Fibroblast of lung (primary cell): ENCODE data around the gene AKT1.

Experiments
- EZH2 ChIP-seq: IDR thresholded peaks from 2 replicates; pipeline ENCODE4 v1.5.1; 2012; ENCODE audit warnings: low read length, control low read depth, mild to moderate bottlenecking; ENCODE audit errors: missing control alignments
- TF ChIP-seq, protein P1 (sequence below), 2 donors: IDR thresholded peaks in 1 of 2; conservative IDR thresholded peaks in 1 of 2; 1 replicate in 1 of 2; 2 replicates in 1 of 2; pipeline ENCODE4 v1.5.1; 2011 to 2012; ENCODE audit warnings: low read length in 2 of 2, control low read depth in 1 of 2, inconsistent platforms in 1 of 2, low read depth in 1 of 2, mild to moderate bottlenecking in 1 of 2

DNA sequence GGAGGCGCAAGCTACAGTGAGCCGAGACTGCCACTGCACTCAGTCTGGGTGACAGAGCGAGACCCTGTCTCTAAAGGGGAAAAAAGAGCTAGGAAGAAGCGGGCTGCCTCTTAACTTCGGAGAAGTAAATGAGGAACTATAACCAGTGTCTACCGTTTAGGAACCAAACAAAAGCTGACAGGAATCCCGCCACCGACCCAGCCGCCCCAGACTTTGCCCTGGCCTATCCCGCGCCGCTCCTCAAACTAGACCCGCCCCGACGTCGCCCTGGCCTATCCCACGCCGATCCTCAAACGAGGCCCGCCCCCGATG lies 43.2 kb downstream of the AKT1 start:
- TF ChIP-seq, protein P1, sequence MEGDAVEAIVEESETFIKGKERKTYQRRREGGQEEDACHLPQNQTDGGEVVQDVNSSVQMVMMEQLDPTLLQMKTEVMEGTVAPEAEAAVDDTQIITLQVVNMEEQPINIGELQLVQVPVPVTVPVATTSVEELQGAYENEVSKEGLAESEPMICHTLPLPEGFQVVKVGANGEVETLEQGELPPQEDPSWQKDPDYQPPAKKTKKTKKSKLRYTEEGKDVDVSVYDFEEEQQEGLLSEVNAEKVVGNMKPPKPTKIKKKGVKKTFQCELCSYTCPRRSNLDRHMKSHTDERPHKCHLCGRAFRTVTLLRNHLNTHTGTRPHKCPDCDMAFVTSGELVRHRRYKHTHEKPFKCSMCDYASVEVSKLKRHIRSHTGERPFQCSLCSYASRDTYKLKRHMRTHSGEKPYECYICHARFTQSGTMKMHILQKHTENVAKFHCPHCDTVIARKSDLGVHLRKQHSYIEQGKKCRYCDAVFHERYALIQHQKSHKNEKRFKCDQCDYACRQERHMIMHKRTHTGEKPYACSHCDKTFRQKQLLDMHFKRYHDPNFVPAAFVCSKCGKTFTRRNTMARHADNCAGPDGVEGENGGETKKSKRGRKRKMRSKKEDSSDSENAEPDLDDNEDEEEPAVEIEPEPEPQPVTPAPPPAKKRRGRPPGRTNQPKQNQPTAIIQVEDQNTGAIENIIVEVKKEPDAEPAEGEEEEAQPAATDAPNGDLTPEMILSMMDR (conservative IDR thresholded peaks at IDR 0.05 in 1 of 2, IDR thresholded peaks at IDR 0.05 in 1 of 2; ENCODE audit: low read depth in 1 of 2, low read length in 2 of 2) = no peak
- no peak for TF ChIP-seq EZH2
